Inferior parietal cortex (tissue), 1 donor: ENCODE results near the gene YY1.
"Not testable (repeated sequence)": the region's sequence is repeated elsewhere in the genome, so short reads cannot be mapped to it uniquely, and the experiment has no call there.

Source experiments
- DNase-seq: peaks from one replicate; pipeline ENCODE4 v3.0.0-alpha.2; 2016; ENCODE audit errors: extremely low spot score

The YY1 gene

GRCh38 chr14:100296106-100296651 lies 57.2 kb downstream of the YY1 start:
- no peak for DNase-seq

- not testable (repeated sequence) for DNase-seq
Observed at GRCh38 chr14:100296729-100297128, 57.8 kb downstream of the YY1 start.

- DNase-seq = peak; percentile 64
Observed at GRCh38 chr14:100297320-100298300, 58.7 kb downstream of the YY1 start.

- DNase-seq = no peak
Observed at GRCh38 chr14:100298551-100299237, 59.8 kb downstream of the YY1 start.

GRCh38 chr14:100299238-100299560 lies 60.3 kb downstream of the YY1 start:
- no peak for DNase-seq

- no peak for DNase-seq
Observed at GRCh38 chr14:100302616-100303015, 63.7 kb downstream of the YY1 start.

GRCh38 chr14:100303179-100303578 lies 64.2 kb downstream of the YY1 start:
- no peak for DNase-seq

- no peak for DNase-seq
Observed at GRCh38 chr14:100303925-100304324, 65.0 kb downstream of the YY1 start.

GRCh38 chr14:100304825-100305323 lies 65.9 kb downstream of the YY1 start:
- DNase-seq = no peak

- no peak for DNase-seq
Observed at GRCh38 chr14:100305324-100306100, 66.6 kb downstream of the YY1 start.

- peak; percentile 85 for DNase-seq
Observed at GRCh38 chr14:100306101-100306997, 67.4 kb downstream of the YY1 start, which contains the start of gene SLC25A29. SLC25A29 (minus strand) TSS chr14:100306444; CDS start chr14:100306232, 212 bp downstream.

- DNase-seq = no peak
Observed at GRCh38 chr14:100306998-100307765, 68.2 kb downstream of the YY1 start.

GRCh38 chr14:100307766-100308426 lies 69.0 kb downstream of the YY1 start:
- DNase-seq = no peak

GRCh38 chr14:100308427-100308792 lies 69.5 kb downstream of the YY1 start:
- DNase-seq = not testable (repeated sequence)

GRCh38 chr14:100309028-100309737 lies 70.2 kb downstream of the YY1 start:
- no peak for DNase-seq

- not testable (repeated sequence) for DNase-seq
Observed at GRCh38 chr14:100312110-100312876, 73.3 kb downstream of the YY1 start.

- no peak for DNase-seq
Observed at GRCh38 chr14:100312877-100313400, 74.0 kb downstream of the YY1 start.
